WTC11 (cell line): Measurements from ENCODE around the gene ZNF485. TPM values are rescaled to one million over a fixed set of nuclear protein-coding genes. Genes with fewer than 3 reads are reported as not detected.

Experiments
- ATAC-seq: fragments of 200-7000 bp; cut with Tn5 transposase; 2 replicates; pipeline ENCODE4 v1.10.0; 2021; ENCODE audit warnings: mild to moderate bottlenecking, moderate library complexity
- CTCF ChIA-PET: fragments of 300-600 bp; sonication (Branson Sonifier 250); formaldehyde crosslinking; loops from one replicate; lab custom pipeline; 2021; ENCODE audit warnings: antibody characterized with exemption; lab: Charles Lee
- POLR2A ChIA-PET: fragments of 350-600 bp; sonication (Branson Sonifier 250); formaldehyde crosslinking; loops from one replicate; lab custom pipeline; 2021; ENCODE audit warnings: antibody characterized with exemption; lab: Charles Lee
- DNase-seq: peaks from one replicate; pipeline ENCODE4 v3.0.0; 2021; ENCODE audit warnings: low spot score
- H3K27ac Mint-ChIP-seq: 2 replicates; pipeline ENCODE4 v1.8.0; 2021; ENCODE audit warnings: mixed read lengths
- H3K27me3 Mint-ChIP-seq: 2 replicates; pipeline ENCODE4 v1.8.0; 2021; ENCODE audit warnings: low read depth, mild to moderate bottlenecking, moderate library complexity, mixed read lengths
- H3K36me3 Mint-ChIP-seq: 2 replicates; pipeline ENCODE4 v1.8.0; 2021; ENCODE audit warnings: mixed read lengths
- H3K4me1 Mint-ChIP-seq: 2 replicates; pipeline ENCODE4 v1.8.0; 2022; ENCODE audit warnings: mixed read lengths
- H3K4me3 Mint-ChIP-seq: 2 replicates; pipeline ENCODE4 v1.8.0; 2021; ENCODE audit warnings: mild to moderate bottlenecking, moderate library complexity, mixed read lengths
- H3K9me3 Mint-ChIP-seq: 2 replicates; pipeline ENCODE4 v1.8.0; 2021; ENCODE audit warnings: mixed read lengths
- CREB1 ChIP-seq: sonication (generic); formaldehyde crosslinking; IDR thresholded peaks from 2 replicates; pipeline ENCODE4 v1.8.0; 2023; ENCODE audit warnings: mild to moderate bottlenecking, missing genetic modification reagents
- CREM ChIP-seq: sonication (generic); formaldehyde crosslinking; IDR thresholded peaks from 2 replicates; pipeline ENCODE4 v1.8.1; 2022; ENCODE audit warnings: mild to moderate bottlenecking, missing genetic modification reagents, moderate library complexity
- ETV6 ChIP-seq: sonication (generic); formaldehyde crosslinking; IDR thresholded peaks from 2 replicates; pipeline ENCODE4 v1.8.1; 2022; ENCODE audit warnings: mild to moderate bottlenecking, missing genetic modification reagents
- FOXK1 ChIP-seq: sonication (generic); formaldehyde crosslinking; IDR thresholded peaks from 2 replicates; pipeline ENCODE4 v1.8.0; 2022; ENCODE audit warnings: mild to moderate bottlenecking, moderate library complexity, missing genetic modification reagents
- FOXP1 ChIP-seq: sonication (generic); formaldehyde crosslinking; IDR thresholded peaks from 2 replicates; pipeline ENCODE4 v1.8.0; 2022; ENCODE audit warnings: missing genetic modification reagents, mild to moderate bottlenecking, moderate library complexity, borderline replicate concordance
- HMGA2 ChIP-seq: fragments of 250-450 bp; sonication (Bioruptor Pico); IDR thresholded peaks from 2 replicates; pipeline ENCODE4 v1.4.0; 2021; ENCODE audit warnings: mild to moderate bottlenecking, moderate library complexity
- IRF2 ChIP-seq: sonication (generic); formaldehyde crosslinking; IDR thresholded peaks from 2 replicates; pipeline ENCODE4 v1.8.0; 2022; ENCODE audit warnings: low read depth, missing genetic modification reagents, borderline replicate concordance
- JAZF1 ChIP-seq: fragments of 250-450 bp; sonication (Bioruptor Pico); IDR thresholded peaks from 2 replicates; pipeline ENCODE4 v1.9.0; 2021; ENCODE audit warnings: moderate library complexity, mild to moderate bottlenecking, inconsistent platforms
- KAT7 ChIP-seq: sonication (generic); formaldehyde crosslinking; IDR thresholded peaks from 2 replicates; pipeline ENCODE4 v1.8.1; 2023; ENCODE audit warnings: missing genetic modification reagents, mild to moderate bottlenecking, borderline replicate concordance
- OVOL2 ChIP-seq: fragments of 250-450 bp; sonication (Bioruptor Pico); IDR thresholded peaks from 2 replicates; pipeline ENCODE4 v1.9.0; 2021; ENCODE audit warnings: mild to moderate bottlenecking, borderline replicate concordance
- RORB ChIP-seq: fragments of 250-450 bp; sonication (Bioruptor Pico); IDR thresholded peaks from 2 replicates; pipeline ENCODE4 v1.9.0; 2021; ENCODE audit warnings: mild to moderate bottlenecking
- SOX15 ChIP-seq: fragments of 250-450 bp; sonication (Bioruptor Pico); IDR thresholded peaks from 2 replicates; pipeline ENCODE4 v1.9.0; 2021; ENCODE audit warnings: mild to moderate bottlenecking
- TEAD4 ChIP-seq: sonication (generic); formaldehyde crosslinking; IDR thresholded peaks from 2 replicates; pipeline ENCODE4 v1.8.0; 2022; ENCODE audit warnings: mild to moderate bottlenecking, missing genetic modification reagents
- ZNF232 ChIP-seq: sonication (generic); formaldehyde crosslinking; IDR thresholded peaks from 2 replicates; pipeline ENCODE4 v1.8.0; 2022; ENCODE audit warnings: mild to moderate bottlenecking, missing genetic modification reagents
- ZNF416 ChIP-seq: fragments of 250-450 bp; sonication (Bioruptor Pico); IDR thresholded peaks from 2 replicates; pipeline ENCODE4 v1.9.0; 2021; ENCODE audit warnings: mild to moderate bottlenecking, inconsistent platforms
- ZNF423 ChIP-seq: fragments of 250-450 bp; sonication (Bioruptor Pico); IDR thresholded peaks from 2 replicates; pipeline ENCODE4 v2.1.2; 2022; ENCODE audit warnings: mild to moderate bottlenecking, moderate library complexity
- ZNF671 ChIP-seq: fragments of 250-450 bp; sonication (Bioruptor Pico); IDR thresholded peaks from 2 replicates; pipeline ENCODE4 v1.8.0; 2021; ENCODE audit warnings: mild to moderate bottlenecking
- total RNA-seq: library from RNA; stranded (reverse); gene quantifications from 3 replicates; pipeline ENCODE4 v1.2.3, GENCODE V29; 2021
- TF ChIP-seq, protein P1 (sequence below): fragments of 200-600 bp; IDR thresholded peaks from 2 replicates; pipeline ENCODE4 v1.8.0; 2022; ENCODE audit warnings: antibody characterized with exemption
- TF ChIP-seq, protein P2 (sequence below): sonication (generic); formaldehyde crosslinking; IDR thresholded peaks from 2 replicates; pipeline ENCODE4 v1.8.1; 2023; ENCODE audit warnings: mild to moderate bottlenecking, missing genetic modification reagents, moderate library complexity
- TF ChIP-seq, protein P3 (sequence below): sonication (generic); formaldehyde crosslinking; IDR thresholded peaks from 2 replicates; pipeline ENCODE4 v1.8.1; 2023; ENCODE audit warnings: mild to moderate bottlenecking, missing genetic modification reagents
- TF ChIP-seq, protein P4 (sequence below): sonication (generic); formaldehyde crosslinking; IDR thresholded peaks from 2 replicates; pipeline ENCODE4 v1.8.1; 2023; ENCODE audit warnings: mild to moderate bottlenecking, missing genetic modification reagents, moderate library complexity
- TF ChIP-seq, protein P5 (sequence below): sonication (generic); formaldehyde crosslinking; IDR thresholded peaks from 2 replicates; pipeline ENCODE4 v1.8.0; 2022; ENCODE audit warnings: mild to moderate bottlenecking, missing genetic modification reagents
- TF ChIP-seq, protein P6 (sequence below): sonication (generic); formaldehyde crosslinking; IDR thresholded peaks from 2 replicates; pipeline ENCODE4 v1.8.1; 2023; ENCODE audit warnings: mild to moderate bottlenecking, moderate library complexity, missing genetic modification reagents
- TF ChIP-seq, protein P7 (sequence below): sonication (generic); formaldehyde crosslinking; IDR thresholded peaks from 2 replicates; pipeline ENCODE4 v1.8.1; 2022; ENCODE audit warnings: mild to moderate bottlenecking, missing genetic modification reagents, moderate library complexity, borderline replicate concordance

ZNF485 gene
- total RNA-seq, 1 experiment from 2014 or later, result 9.6 TPM

DNA sequence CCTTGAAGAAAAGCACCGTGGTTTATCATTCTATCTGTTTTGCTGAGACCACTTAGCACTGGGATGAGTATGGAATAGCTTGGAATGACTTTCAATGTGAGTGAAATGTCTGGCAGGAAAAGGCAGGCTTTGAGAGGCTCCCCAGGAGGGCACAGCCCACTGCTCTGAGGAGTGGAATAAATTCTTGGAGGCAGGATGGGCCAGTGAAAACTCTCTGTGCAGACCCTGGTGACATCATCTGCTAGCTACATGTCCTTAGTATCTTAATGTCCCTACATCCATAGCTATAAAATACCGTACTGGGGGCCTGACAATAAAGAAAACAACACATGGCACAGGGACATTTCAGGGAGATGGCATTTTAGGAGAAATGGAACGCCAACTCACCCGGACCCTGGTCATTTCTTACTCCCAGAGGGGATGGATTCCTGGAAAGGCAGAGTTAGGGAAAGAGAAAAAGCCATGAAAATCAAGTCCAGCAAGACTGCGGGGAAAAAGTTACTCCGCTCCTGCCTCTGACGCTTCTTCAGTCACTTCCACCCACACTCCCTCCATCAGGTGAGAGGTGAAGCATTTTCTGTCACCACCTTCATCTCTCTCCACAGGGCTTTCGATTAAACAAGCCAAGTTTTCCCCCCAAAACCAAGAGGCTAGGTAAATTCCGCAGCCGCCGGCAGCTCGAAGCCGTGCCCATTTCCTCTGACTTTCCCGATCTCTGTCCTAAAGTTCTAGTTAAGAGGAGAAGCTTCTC lies 32.8 kb upstream of the ZNF485 start:
- Mint-ChIP-seq H3K27me3 (peaks cover 48% of the 10 kb centered on the region), H3K27ac (peak overlapping the region; percentile 89; the same call in 1 of the 2 replicates), H3K9me3 (peaks cover 25% of the 10 kb centered on the region), H3K36me3 (peaks cover 28% of the 10 kb centered on the region), H3K4me3 (peak overlapping the region; percentile 86), H3K4me1 (peaks cover 26% of the 10 kb centered on the region)
- POLR2A ChIA-PET, result interaction anchor here (1.0 kb wide), 1 partner anchor 19 kb away, joined by 4 read pairs; no protein-coding TSS in a partner anchor
- ATAC-seq (0 out of 2 replicates have a peak, but pooled peaks have one; percentile 6), DNase-seq (peak; percentile 13)
- no peak for TF ChIP-seq JAZF1 (CRISPR knock-in tag)
- TF ChIP-seq, protein P1, sequence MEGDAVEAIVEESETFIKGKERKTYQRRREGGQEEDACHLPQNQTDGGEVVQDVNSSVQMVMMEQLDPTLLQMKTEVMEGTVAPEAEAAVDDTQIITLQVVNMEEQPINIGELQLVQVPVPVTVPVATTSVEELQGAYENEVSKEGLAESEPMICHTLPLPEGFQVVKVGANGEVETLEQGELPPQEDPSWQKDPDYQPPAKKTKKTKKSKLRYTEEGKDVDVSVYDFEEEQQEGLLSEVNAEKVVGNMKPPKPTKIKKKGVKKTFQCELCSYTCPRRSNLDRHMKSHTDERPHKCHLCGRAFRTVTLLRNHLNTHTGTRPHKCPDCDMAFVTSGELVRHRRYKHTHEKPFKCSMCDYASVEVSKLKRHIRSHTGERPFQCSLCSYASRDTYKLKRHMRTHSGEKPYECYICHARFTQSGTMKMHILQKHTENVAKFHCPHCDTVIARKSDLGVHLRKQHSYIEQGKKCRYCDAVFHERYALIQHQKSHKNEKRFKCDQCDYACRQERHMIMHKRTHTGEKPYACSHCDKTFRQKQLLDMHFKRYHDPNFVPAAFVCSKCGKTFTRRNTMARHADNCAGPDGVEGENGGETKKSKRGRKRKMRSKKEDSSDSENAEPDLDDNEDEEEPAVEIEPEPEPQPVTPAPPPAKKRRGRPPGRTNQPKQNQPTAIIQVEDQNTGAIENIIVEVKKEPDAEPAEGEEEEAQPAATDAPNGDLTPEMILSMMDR, result no peak
- no peak for TF ChIP-seq FOXK1 (CRISPR knock-in tag)
- no peak for TF ChIP-seq IRF2 (CRISPR knock-in tag)
- CTCF ChIA-PET, result interaction anchor here (2.0 kb wide), 1 partner anchor 75 kb away, joined by 6 read pairs; the partner anchor contains the start of gene ZNF32

DNA sequence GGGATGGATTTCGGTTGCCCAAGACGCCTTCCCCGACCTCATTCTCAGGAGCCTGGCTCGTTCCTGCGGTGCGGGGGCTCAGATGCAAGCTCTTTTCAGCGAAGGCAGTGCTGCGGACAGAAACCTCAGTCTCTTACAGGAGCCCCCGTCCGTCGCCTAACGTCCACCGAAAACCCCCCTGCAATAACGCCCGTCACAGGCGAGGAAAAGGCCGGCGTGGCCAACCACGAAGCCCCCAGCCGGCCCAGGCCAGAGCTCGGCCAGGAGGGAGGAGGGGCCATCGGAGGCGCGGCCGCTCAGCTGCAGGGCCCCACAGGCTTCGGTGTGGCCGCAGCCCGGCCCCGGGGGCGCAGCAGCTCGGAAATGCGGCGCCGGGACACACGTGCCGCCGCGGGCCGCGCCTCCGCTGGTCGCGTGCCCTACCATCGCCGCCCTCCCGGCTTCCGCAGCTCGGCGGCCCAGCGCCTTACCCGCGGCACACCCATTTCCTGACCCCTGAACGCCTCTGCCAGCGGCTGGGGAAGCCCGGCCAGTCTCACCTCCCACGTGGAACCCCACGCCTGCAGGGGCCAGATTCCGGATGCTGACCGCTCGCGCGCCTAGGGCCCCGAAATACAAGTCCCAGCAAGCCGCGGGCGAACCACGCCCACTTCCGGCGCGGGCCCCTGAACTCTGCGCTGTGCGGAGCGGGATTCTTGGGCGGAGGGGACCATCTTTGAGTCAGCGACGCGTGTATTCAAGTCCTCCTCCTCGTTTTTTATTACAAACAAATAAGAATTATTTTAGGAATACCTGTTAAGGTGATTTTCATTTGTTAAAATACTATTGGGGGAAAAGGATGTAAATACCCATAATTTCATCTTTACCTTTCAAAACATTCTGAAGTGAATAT lies 32.0 kb upstream of the ZNF485 start, which contains the start of gene ZNF239:
Gene ZNF239, minus strand, starts transcription at position 616 of the 892 bp plus-strand sequence. CDS start 16,537 bp downstream, outside the sequence.
- ATAC-seq (peak; percentile 95), DNase-seq (peak; percentile 85)
- Mint-ChIP-seq H3K36me3 (peaks cover 28% of the 10 kb centered on the region), H3K27ac (peak within 1 kb of the TSS; percentile 89; the same call in 1 of the 2 replicates), H3K4me3 (peak within 1 kb of the TSS; percentile 86), H3K27me3 (peaks cover 55% of the 10 kb centered on the region), H3K4me1 (peaks cover 26% of the 10 kb centered on the region), H3K9me3 (peaks cover 25% of the 10 kb centered on the region)
- ChIA-PET POLR2A (interaction anchor here (1.0 kb wide), 1 partner anchor 20 kb away, joined by 4 read pairs; no protein-coding TSS in a partner anchor), CTCF (interaction anchor here (2.0 kb wide), 1 partner anchor 74 kb away, joined by 6 read pairs; the partner anchor contains the start of gene ZNF32)
- TF ChIP-seq, protein P2, sequence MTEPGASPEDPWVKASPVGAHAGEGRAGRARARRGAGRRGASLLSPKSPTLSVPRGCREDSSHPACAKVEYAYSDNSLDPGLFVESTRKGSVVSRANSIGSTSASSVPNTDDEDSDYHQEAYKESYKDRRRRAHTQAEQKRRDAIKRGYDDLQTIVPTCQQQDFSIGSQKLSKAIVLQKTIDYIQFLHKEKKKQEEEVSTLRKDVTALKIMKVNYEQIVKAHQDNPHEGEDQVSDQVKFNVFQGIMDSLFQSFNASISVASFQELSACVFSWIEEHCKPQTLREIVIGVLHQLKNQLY (CRISPR knock-in tag), result no peak; the same call in 1 of the 2 replicates
- TF ChIP-seq, protein P3, sequence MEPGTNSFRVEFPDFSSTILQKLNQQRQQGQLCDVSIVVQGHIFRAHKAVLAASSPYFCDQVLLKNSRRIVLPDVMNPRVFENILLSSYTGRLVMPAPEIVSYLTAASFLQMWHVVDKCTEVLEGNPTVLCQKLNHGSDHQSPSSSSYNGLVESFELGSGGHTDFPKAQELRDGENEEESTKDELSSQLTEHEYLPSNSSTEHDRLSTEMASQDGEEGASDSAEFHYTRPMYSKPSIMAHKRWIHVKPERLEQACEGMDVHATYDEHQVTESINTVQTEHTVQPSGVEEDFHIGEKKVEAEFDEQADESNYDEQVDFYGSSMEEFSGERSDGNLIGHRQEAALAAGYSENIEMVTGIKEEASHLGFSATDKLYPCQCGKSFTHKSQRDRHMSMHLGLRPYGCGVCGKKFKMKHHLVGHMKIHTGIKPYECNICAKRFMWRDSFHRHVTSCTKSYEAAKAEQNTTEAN (CRISPR knock-in tag), result peak; percentile 97
- TF ChIP-seq ZNF232 (CRISPR knock-in tag) (peak; percentile 97), CREM (CRISPR knock-in tag) (peak; percentile 91), KAT7 (CRISPR knock-in tag) (peak; percentile 95; the same call in 1 of the 2 replicates), HMGA2 (CRISPR knock-in tag) (no peak), FOXP1 (peak; percentile 99), OVOL2 (CRISPR knock-in tag) (no peak), ZNF416 (no peak), ZNF423 (no peak), RORB (CRISPR knock-in tag) (no peak), ZNF671 (CRISPR knock-in tag) (no peak), CREB1 (CRISPR knock-in tag) (peak; percentile 85), ETV6 (peak; percentile 98), SOX15 (CRISPR knock-in tag) (no peak), TEAD4 (CRISPR knock-in tag) (peak; percentile 91), IRF2 (CRISPR knock-in tag) (no peak)
- TF ChIP-seq, protein P4, sequence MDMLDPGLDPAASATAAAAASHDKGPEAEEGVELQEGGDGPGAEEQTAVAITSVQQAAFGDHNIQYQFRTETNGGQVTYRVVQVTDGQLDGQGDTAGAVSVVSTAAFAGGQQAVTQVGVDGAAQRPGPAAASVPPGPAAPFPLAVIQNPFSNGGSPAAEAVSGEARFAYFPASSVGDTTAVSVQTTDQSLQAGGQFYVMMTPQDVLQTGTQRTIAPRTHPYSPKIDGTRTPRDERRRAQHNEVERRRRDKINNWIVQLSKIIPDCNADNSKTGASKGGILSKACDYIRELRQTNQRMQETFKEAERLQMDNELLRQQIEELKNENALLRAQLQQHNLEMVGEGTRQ, result peak; percentile 78
- TF ChIP-seq, protein P5, sequence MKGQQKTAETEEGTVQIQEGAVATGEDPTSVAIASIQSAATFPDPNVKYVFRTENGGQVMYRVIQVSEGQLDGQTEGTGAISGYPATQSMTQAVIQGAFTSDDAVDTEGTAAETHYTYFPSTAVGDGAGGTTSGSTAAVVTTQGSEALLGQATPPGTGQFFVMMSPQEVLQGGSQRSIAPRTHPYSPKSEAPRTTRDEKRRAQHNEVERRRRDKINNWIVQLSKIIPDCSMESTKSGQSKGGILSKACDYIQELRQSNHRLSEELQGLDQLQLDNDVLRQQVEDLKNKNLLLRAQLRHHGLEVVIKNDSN (CRISPR knock-in tag), result peak; percentile 74
- TF ChIP-seq, protein P6, sequence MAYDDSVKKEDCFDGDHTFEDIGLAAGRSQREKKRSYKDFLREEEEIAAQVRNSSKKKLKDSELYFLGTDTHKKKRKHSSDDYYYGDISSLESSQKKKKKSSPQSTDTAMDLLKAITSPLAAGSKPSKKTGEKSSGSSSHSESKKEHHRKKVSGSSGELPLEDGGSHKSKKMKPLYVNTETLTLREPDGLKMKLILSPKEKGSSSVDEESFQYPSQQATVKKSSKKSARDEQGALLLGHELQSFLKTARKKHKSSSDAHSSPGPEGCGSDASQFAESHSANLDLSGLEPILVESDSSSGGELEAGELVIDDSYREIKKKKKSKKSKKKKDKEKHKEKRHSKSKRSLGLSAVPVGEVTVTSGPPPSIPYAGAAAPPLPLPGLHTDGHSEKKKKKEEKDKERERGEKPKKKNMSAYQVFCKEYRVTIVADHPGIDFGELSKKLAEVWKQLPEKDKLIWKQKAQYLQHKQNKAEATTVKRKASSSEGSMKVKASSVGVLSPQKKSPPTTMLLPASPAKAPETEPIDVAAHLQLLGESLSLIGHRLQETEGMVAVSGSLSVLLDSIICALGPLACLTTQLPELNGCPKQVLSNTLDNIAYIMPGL (CRISPR knock-in tag), result peak; percentile 94
- TF ChIP-seq, protein P7, sequence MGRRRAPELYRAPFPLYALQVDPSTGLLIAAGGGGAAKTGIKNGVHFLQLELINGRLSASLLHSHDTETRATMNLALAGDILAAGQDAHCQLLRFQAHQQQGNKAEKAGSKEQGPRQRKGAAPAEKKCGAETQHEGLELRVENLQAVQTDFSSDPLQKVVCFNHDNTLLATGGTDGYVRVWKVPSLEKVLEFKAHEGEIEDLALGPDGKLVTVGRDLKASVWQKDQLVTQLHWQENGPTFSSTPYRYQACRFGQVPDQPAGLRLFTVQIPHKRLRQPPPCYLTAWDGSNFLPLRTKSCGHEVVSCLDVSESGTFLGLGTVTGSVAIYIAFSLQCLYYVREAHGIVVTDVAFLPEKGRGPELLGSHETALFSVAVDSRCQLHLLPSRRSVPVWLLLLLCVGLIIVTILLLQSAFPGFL (CRISPR knock-in tag), result no peak; the same call in 1 of the 2 replicates
